Measurements from ENCODE around the gene CDC42BPG.
A peak's percentile ranks its signal among the peaks of the same experiment; 100 is the strongest.

The CDC42BPG gene

GRCh38 chr11:64879244-64879900, 34.9 kb upstream of the CDC42BPG start:
- no peak for DNase-seq (ENCODE audit: low spot score)
- peak overlapping the region; percentile 95 for H3K4me3 ChIP-seq
- no peak for TF ChIP-seq CTCF (IDR thresholded peaks at IDR 0.05)
- peak overlapping the region; percentile 94 to 98 for H3K27ac ChIP-seq

- H3K27ac ChIP-seq: peak within 1 kb of the TSS; percentile 94 to 98
- H3K4me3 ChIP-seq: peak within 1 kb of the TSS; percentile 95
- peak; percentile 99 for DNase-seq (ENCODE audit: low spot score)
- peak; percentile 21 for TF ChIP-seq CTCF (IDR thresholded peaks at IDR 0.05)
Measured at GRCh38 chr11:64878494-64879243, 34.2 kb upstream of the CDC42BPG start, which contains the start of gene EHD1. TSS of gene EHD1 (minus strand) at chr11:64878621. CDS start at chr11:64878464, 157 bp downstream.

DNA sequence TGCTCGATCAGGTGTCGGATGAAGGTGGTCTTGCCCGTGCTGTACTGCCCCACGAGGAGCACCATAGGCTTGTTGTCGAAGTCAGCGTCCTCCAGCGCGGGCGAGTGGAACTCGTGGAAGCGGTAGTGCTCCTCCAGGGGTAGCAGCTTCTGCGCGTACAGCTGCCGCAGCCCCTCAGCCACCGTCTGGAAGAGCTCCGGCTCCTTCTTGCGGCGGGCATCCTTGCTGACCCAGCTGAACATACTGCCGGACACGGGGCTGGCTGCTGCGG, 33.7 kb upstream of the CDC42BPG start:
- H3K4me3 ChIP-seq: peak overlapping the region; percentile 95
- no peak for TF ChIP-seq CTCF (IDR thresholded peaks at IDR 0.05)
- H3K27ac ChIP-seq: peak overlapping the region; percentile 94 to 98
- DNase-seq (ENCODE audit: low spot score): no peak

DNA sequence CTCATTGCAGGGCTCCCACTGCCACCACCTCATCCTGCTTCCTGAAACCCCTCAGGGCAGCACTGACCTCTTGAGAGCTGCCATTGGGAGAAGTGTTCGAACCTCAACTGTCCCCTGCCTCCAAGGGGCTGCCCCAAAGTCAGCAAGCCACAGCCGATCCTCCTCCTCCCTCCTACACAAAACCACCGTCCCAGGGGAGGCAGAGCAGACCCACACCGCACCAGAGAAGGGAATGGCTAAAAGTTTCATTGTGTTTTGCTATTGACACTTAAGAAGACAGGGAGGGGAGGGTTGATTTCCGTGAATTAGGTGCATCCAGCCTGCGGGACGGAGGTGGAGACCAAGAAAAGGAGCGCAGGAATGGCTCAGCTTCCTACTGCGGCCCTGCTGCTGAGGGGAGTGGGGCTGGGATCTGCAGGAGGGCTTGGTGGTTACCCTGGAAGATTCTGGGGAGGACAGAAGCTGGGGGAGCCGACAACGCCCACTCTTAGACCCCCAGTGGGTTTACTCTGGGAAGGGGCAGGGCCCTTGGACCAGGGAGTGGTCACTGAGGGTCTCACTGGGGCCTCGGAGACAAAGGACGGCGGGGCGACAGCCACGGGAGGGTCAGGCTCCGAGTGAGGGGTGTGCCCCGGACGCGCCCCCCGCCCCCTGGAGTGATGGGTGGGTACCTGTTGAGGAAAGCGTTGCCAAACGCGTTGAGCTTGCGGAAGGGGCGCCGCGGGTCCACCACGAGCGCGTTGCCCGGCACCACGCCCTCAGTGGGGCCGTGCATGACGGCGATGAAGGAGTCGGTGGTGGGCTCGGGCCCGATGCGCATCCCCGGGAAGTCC, 33.2 kb upstream of the CDC42BPG start:
- no peak for DNase-seq (ENCODE audit: low spot score)
- no peak for TF ChIP-seq CTCF (IDR thresholded peaks at IDR 0.05)
- Histone ChIP-seq H3K27ac (peak overlapping the region; percentile 94 to 98), H3K4me3 (peak overlapping the region; percentile 95)

DNA sequence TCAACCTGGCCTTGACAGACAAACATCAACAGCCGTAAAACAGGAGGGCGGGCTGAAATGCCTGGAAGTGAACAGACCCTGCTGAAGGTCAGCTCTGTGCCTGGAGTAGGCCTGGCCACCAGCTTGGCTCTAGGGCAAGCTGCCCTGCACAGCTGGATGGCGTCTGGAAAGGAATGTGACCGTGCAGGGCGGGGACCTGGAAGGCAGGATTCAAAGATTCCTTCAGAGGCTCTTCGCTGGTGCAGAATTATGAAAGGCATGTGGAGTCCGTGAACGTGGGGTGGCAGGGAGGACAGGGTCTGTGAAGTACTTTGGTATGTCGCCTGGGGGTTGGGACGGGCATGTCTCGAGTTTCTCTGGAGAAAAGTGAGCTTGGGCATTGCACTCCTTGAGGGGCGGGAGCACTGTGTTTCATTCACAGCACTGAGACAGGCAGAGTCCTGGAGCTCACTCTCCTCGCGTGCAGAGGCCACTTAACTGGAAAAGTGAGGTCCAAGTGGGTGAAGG, 32.4 kb upstream of the CDC42BPG start:
- peak overlapping the region; percentile 94 to 98 for H3K27ac ChIP-seq
- no peak for TF ChIP-seq CTCF (IDR thresholded peaks at IDR 0.05)
- peak overlapping the region; percentile 95 for H3K4me3 ChIP-seq
- no peak for DNase-seq (ENCODE audit: low spot score)

- H3K4me3 ChIP-seq: peak overlapping the region; percentile 95
- no peak for TF ChIP-seq CTCF (IDR thresholded peaks at IDR 0.05)
- H3K27ac ChIP-seq: peak overlapping the region; percentile 94 to 98
- no peak for DNase-seq (ENCODE audit: low spot score)
Measured at GRCh38 chr11:64876229-64876750, 31.8 kb upstream of the CDC42BPG start.

Data from coronary artery (tissue), 2 donors.